ENCODE measurements around the gene ARPC2.
A peak's percentile ranks its signal among the peaks of the same experiment; 100 is the strongest.

The ARPC2 gene

GRCh38 chr2:218194880-218195279, 22.1 kb upstream of the ARPC2 start:
- H3K9me3 ChIP-seq = no peaks in the 10 kb centered on the region
- H3K4me1 ChIP-seq = no peaks in the 10 kb centered on the region
- H3K27me3 ChIP-seq = peaks cover 0 to 3% of the 10 kb centered on the region in 2 donors
- no peak overlapping the region for H3K27ac ChIP-seq
- intact Hi-C loops (cut with DNase I; ENCODE audit: low total_unique reads) = no loop called here
- H3K36me3 ChIP-seq = no peaks in the 10 kb centered on the region
- H3K4me3 ChIP-seq = no peak overlapping the region
- peak in 1 of 2 donors; percentile 41 for DNase-seq
- no peak for TF ChIP-seq CTCF (IDR thresholded peaks at IDR 0.05)

GRCh38 chr2:218196974-218197373, 20.0 kb upstream of the ARPC2 start:
- Histone ChIP-seq H3K27ac (no peak overlapping the region), H3K4me1 (no peaks in the 10 kb centered on the region), H3K4me3 (no peak overlapping the region), H3K9me3 (no peaks in the 10 kb centered on the region), H3K27me3 (peaks cover 0 to 3% of the 10 kb centered on the region in 2 donors), H3K36me3 (no peaks in the 10 kb centered on the region)
- intact Hi-C loops (cut with DNase I; ENCODE audit: low total_unique reads) = no loop called here
- no peak for TF ChIP-seq CTCF (IDR thresholded peaks at IDR 0.05)
- DNase-seq = no peak

- Histone ChIP-seq H3K4me3 (no peak overlapping the region), H3K9me3 (no peaks in the 10 kb centered on the region), H3K27me3 (no peaks in the 10 kb centered on the region), H3K36me3 (no peaks in the 10 kb centered on the region), H3K4me1 (no peaks in the 10 kb centered on the region), H3K27ac (no peak overlapping the region)
- intact Hi-C loops (cut with DNase I; ENCODE audit: low total_unique reads) = no loop called here
- DNase-seq = no peak
- no peak for TF ChIP-seq CTCF (IDR thresholded peaks at IDR 0.05)
These were observed 14.7 kb upstream of the ARPC2 start for GRCh38 chr2:218202266-218202665.

GRCh38 chr2:218209078-218209477, 7.9 kb upstream of the ARPC2 start:
- TF ChIP-seq CTCF (IDR thresholded peaks at IDR 0.05) = no peak
- intact Hi-C loops (cut with DNase I; ENCODE audit: low total_unique reads) = no loop called here
- H3K4me1 ChIP-seq = no peaks in the 10 kb centered on the region
- no peaks in the 10 kb centered on the region for H3K9me3 ChIP-seq
- peaks cover 0 to 4% of the 10 kb centered on the region in 2 donors for H3K27me3 ChIP-seq
- no peak for DNase-seq
- H3K36me3 ChIP-seq = no peaks in the 10 kb centered on the region
- no peak overlapping the region for H3K27ac ChIP-seq
- H3K4me3 ChIP-seq = no peak overlapping the region

- Histone ChIP-seq H3K27ac (no peak overlapping the region), H3K4me1 (peaks cover 0 to 19% (median 16%) of the 10 kb centered on the region in 4 donors), H3K9me3 (no peaks in the 10 kb centered on the region), H3K4me3 (no peak overlapping the region), H3K36me3 (no peaks in the 10 kb centered on the region), H3K27me3 (peaks cover 0 to 4% of the 10 kb centered on the region in 2 donors)
- no peak for DNase-seq
- intact Hi-C loops (cut with DNase I; ENCODE audit: low total_unique reads) = loop anchor here (10.0 kb wide), 1 partner anchor 51 kb away; the partner anchor contains the start of gene GPBAR1
- TF ChIP-seq CTCF (IDR thresholded peaks at IDR 0.05) = no peak
These were observed 2.9 kb upstream of the ARPC2 start for GRCh38 chr2:218214116-218214515.

GRCh38 chr2:218216336-218216673, 684 bp upstream of the ARPC2 start:
- H3K36me3 ChIP-seq = no peaks in the 10 kb centered on the region
- H3K4me3 ChIP-seq = peak overlapping the region; percentile 98 to 99
- TF ChIP-seq CTCF (IDR thresholded peaks at IDR 0.05) = no peak
- DNase-seq = peak in 1 of 2 donors; percentile 67
- H3K4me1 ChIP-seq = peaks cover 0 to 40% (median 34%) of the 10 kb centered on the region in 4 donors
- H3K9me3 ChIP-seq = no peaks in the 10 kb centered on the region
- intact Hi-C loops (cut with DNase I; ENCODE audit: low total_unique reads) = loop anchor here (10.0 kb wide), 1 partner anchor 48 kb away; the partner anchor contains the start of gene GPBAR1
- H3K27ac ChIP-seq = peak overlapping the region; percentile 94 to 99
- no peaks in the 10 kb centered on the region for H3K27me3 ChIP-seq

All from tibial artery (tissue), 4 donors.